ENCODE measurements around the gene SLC16A1. TPM values are rescaled to one million over a fixed set of nuclear protein-coding genes. Genes with fewer than 3 reads are reported as not detected.

SLC16A1 gene
- polyA plus RNA-seq, 3 donors, result 2.4 to 13.1 (median 10.3) TPM

DNA sequence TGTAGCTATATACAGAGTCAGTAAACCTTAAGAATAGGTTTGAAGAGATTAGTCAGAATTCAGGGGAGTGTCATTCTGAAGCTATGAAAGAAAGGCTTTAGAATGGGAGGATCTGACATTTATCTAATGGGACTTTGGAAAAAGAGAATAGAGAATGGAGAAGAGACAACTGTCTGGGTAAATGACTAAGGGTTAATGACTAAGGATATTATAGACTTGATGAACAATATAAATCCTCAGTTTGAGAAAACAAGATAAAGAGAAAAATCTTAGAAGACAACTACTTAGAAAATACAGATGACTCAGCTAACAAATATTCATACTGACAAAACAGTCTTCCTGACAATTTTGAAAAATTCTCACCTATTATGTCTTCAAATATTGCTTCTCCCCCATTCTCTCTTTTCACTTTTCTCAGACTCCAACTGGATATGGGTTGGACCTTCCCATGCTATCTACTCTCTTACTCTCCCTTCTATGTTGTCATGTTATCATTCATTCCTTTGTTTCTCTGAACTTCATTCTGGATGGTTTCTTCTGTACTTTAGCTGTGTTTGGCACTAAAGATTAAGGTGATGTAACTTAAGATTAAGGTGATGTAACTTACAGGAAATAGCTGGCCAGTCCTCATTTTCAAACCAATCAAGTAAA is 20.4 kb downstream of the SLC16A1 start:
- DNase-seq, result peak in 2 of 3 donors; percentile 2 to 15
- H3K4me3 Mint-ChIP-seq, result no peak overlapping the region
- no peak overlapping the region for H3K4me3 ChIP-seq (replicated peaks in 1 of 3; ENCODE audit: low read depth in 2 of 3, low read length in 3 of 3)
- H3K4me1 ChIP-seq (ENCODE audit: control insufficient read depth in 1 of 2, insufficient read depth in 2 of 2, low read length in 2 of 2), result peaks cover 7 to 14% of the 10 kb centered on the region in 2 donors
- no peaks in the 10 kb centered on the region for H3K27me3 ChIP-seq (ENCODE audit: control insufficient read depth in 2 of 2, insufficient read depth in 2 of 2, low read length in 2 of 2)
- H3K79me2 ChIP-seq (ENCODE audit: insufficient read depth, low read length), result peaks cover 11% of the 10 kb centered on the region
- H3K36me3 Mint-ChIP-seq, result peaks cover 0 to 2% of the 10 kb centered on the region in 2 donors
- peaks cover 0 to 3% (median 2%) of the 10 kb centered on the region in 3 donors for H3K27me3 Mint-ChIP-seq (ENCODE audit: low read depth in 3 of 3)
- H3K27ac ChIP-seq (ENCODE audit: low read depth in 1 of 2, low read length in 2 of 2), result no peak overlapping the region
- no peaks in the 10 kb centered on the region for H3K9me3 ChIP-seq (replicated peaks in 1 of 2; ENCODE audit: control insufficient read depth in 1 of 2, insufficient read depth in 1 of 2, low read length in 2 of 2)
- H2AFZ ChIP-seq (ENCODE audit: insufficient read depth, low read depth, low read length, poor library complexity, severe bottlenecking), result no peak overlapping the region
- no peak overlapping the region for H3K9ac ChIP-seq (ENCODE audit: insufficient read depth, low read length, poor library complexity, severe bottlenecking)
- TF ChIP-seq CTCF (IDR thresholded peaks at IDR 0.05), result no peak
- H3K4me2 ChIP-seq (replicated peaks; ENCODE audit: extremely low read depth, low read length, poor library complexity, severe bottlenecking), result no peak overlapping the region
- H3K4me1 Mint-ChIP-seq, result peaks cover 18% of the 10 kb centered on the region
- H3K27ac Mint-ChIP-seq, result peak overlapping the region in 5 of 7 donors; percentile 22 to 73 (median 45)
- no peaks in the 10 kb centered on the region for H3K36me3 ChIP-seq (replicated peaks in 1 of 2; ENCODE audit: control insufficient read depth in 1 of 2, insufficient read depth in 2 of 2, low read length in 2 of 2)
- H4K20me1 ChIP-seq (ENCODE audit: insufficient read depth, low read length), result no peaks in the 10 kb centered on the region
- no peaks in the 10 kb centered on the region for H3K9me3 Mint-ChIP-seq
- intact Hi-C loops (cut with micrococcal nuclease), result no loop called here

GRCh38 chr1:112934577-112934976 is 21.4 kb downstream of the SLC16A1 start:
- H3K4me3 Mint-ChIP-seq, result no peak overlapping the region
- peaks cover 18% of the 10 kb centered on the region for H3K4me1 Mint-ChIP-seq
- H3K79me2 ChIP-seq (ENCODE audit: insufficient read depth, low read length), result peaks cover 9% of the 10 kb centered on the region
- 0% methylated on average over 1 of the region's 3 CpGs for WGBS (ENCODE audit: insufficient coverage)
- H3K4me2 ChIP-seq (replicated peaks; ENCODE audit: extremely low read depth, low read length, poor library complexity, severe bottlenecking), result no peak overlapping the region
- peaks cover 0 to 3% (median 2%) of the 10 kb centered on the region in 3 donors for H3K27me3 Mint-ChIP-seq (ENCODE audit: low read depth in 3 of 3)
- no peak overlapping the region for H2AFZ ChIP-seq (ENCODE audit: insufficient read depth, low read depth, low read length, poor library complexity, severe bottlenecking)
- H4K20me1 ChIP-seq (ENCODE audit: insufficient read depth, low read length), result no peaks in the 10 kb centered on the region
- H3K4me1 ChIP-seq (ENCODE audit: control insufficient read depth in 1 of 2, insufficient read depth in 2 of 2, low read length in 2 of 2), result peaks cover 7 to 14% of the 10 kb centered on the region in 2 donors
- peaks cover 0 to 2% of the 10 kb centered on the region in 2 donors for H3K36me3 Mint-ChIP-seq
- no peak overlapping the region for H3K4me3 ChIP-seq (replicated peaks in 1 of 3; ENCODE audit: low read depth in 2 of 3, low read length in 3 of 3)
- H3K27ac ChIP-seq (ENCODE audit: low read depth in 1 of 2, low read length in 2 of 2), result no peak overlapping the region
- no peaks in the 10 kb centered on the region for H3K36me3 ChIP-seq (replicated peaks in 1 of 2; ENCODE audit: control insufficient read depth in 1 of 2, insufficient read depth in 2 of 2, low read length in 2 of 2)
- H3K27ac Mint-ChIP-seq, result peak overlapping the region in 2 of 7 donors; percentile 55 to 63
- intact Hi-C loops (cut with micrococcal nuclease), result no loop called here
- no peak for DNase-seq
- H3K9me3 Mint-ChIP-seq, result no peaks in the 10 kb centered on the region
- no peaks in the 10 kb centered on the region for H3K27me3 ChIP-seq (ENCODE audit: control insufficient read depth in 2 of 2, insufficient read depth in 2 of 2, low read length in 2 of 2)
- no peak overlapping the region for H3K9ac ChIP-seq (ENCODE audit: insufficient read depth, low read length, poor library complexity, severe bottlenecking)
- no peaks in the 10 kb centered on the region for H3K9me3 ChIP-seq (replicated peaks in 1 of 2; ENCODE audit: control insufficient read depth in 1 of 2, insufficient read depth in 1 of 2, low read length in 2 of 2)
- no peak for TF ChIP-seq CTCF (IDR thresholded peaks at IDR 0.05)
